KBM-7 (cell line): Measurements from ENCODE around the gene CERS6.
"Not testable (repeated sequence)": the region's sequence is repeated elsewhere in the genome, so short reads cannot be mapped to it uniquely, and the experiment has no call there.

Experiments
- DNase-seq: peaks from one replicate; pipeline ENCODE4 v3.0.0-alpha.2; 2015
- in situ Hi-C: fragments of 300-500 bp; cut with MboI; formaldehyde crosslinking; loops from 2 replicates; pipeline ENCODE4 v1.14.3; 2020; ENCODE audit warnings: low sequenced_read_pairs, low pct_unique_long_range_greater_than_20kb, mixed read lengths

Gene CERS6

GRCh38 chr2:168753765-168754329, 297.8 kb downstream of the CERS6 start:
- DNase-seq, result no peak
- in situ Hi-C loops, result no loop called here

DNA sequence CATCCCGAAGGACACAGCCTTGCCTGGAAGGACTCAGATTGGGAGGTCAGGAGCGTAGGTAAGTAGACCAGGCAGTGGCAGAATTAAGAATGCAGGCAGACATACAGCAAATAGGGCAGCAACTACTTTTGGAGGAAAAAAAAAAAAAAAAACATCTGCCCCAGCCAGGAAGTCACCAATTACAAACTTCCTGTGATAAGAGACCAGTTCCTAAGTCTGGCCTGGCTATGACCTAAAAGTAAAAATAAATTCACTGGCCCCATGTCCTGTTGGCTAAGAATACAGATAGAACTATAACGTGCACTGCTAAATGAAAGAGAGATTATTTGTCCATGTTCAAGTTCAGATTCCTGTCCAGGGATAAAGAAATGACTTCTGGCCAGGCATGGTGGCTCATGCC, 301.2 kb downstream of the CERS6 start:
- peak; percentile 75 for DNase-seq
- in situ Hi-C loops, result no loop called here

GRCh38 chr2:168758970-168759820, 303.1 kb downstream of the CERS6 start:
- in situ Hi-C loops, result no loop called here
- DNase-seq, result peak; percentile 55

- in situ Hi-C loops, result no loop called here
- DNase-seq, result no peak
Measured at GRCh38 chr2:168765401-168765800, 309.3 kb downstream of the CERS6 start.

DNA sequence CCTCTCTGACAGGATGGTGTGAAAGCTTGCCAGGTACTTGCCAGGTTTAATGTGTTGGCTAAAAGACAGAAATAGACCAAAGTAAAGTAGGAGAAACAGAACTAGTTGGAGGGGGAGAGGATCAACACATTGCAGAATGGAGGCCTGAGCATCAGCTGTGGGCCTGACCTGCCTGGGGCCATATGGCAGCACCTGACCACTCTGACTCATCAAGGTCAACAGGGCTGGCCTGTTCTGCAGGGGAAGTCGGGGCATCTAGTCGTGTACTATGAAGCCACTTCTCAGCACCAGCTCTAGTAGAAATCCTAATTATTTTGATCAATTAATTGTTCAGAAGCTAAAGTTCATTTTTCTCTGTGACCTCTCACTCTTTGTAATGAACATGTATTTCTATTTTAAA, 310.5 kb downstream of the CERS6 start:
- in situ Hi-C loops, result no loop called here
- no peak for DNase-seq

DNA sequence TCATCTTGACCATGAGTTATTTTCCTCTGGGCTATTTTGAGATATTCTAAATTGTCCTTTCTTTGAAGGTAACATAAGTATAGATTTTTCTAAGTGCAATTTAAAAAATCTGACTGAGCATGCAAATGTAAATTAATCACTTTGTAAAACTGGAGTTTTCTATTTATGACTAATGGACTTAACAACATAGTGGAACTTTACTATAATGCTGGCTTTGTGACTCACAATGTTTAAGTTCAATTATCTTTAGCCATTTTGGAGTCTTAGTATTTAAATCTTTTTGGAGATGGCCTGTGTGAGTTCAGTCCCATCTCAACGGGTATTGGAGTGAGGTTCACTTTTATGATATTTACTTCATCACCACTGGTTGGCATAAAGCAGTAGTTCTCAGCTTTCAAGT, 311.2 kb downstream of the CERS6 start:
- in situ Hi-C loops, result no loop called here
- no peak for DNase-seq

DNA sequence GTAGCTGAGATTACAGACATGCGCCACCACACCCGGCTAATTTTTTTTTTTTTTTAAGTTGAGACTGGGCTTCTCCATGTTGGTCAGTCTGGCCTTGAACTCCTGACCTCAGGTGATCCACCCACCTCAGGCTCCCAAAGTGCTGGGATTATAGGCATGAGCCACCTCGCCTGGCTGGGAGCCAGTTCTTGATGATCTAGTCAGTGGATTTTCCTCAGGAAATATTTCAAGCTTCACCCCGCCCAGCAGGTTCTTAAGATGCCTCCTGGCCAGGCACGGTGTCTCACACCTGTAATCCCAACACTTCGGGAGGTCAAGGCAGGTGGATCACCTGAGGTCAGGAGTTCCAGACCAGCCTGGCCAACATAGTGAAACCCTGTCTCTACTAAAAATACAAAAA, 312.3 kb downstream of the CERS6 start:
- DNase-seq, in situ Hi-C loops: not testable (repeated sequence)

DNA sequence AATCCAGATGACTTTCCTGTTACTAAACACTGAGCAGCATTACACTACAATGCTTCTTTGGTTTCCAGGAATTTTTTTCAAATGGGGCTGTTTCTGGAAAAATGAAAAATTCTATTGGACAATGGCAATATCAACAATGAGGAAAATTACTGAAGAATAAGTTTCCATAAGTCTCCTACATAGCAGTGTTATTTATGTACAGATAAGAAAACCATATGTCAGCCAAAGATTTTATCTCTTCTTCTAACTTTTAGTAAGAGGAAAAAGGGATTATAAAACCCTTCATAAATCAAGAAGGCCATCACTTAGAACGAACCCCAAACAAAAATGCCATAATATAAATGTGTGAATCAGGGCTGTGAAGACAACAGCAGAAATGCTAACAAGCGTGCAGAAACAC, 314.7 kb downstream of the CERS6 start:
- no peak for DNase-seq
- in situ Hi-C loops, result no loop called here

- DNase-seq, result no peak
- in situ Hi-C loops, result no loop called here
Measured at GRCh38 chr2:168772704-168773103, 316.6 kb downstream of the CERS6 start.

GRCh38 chr2:168773128-168773527, 317.1 kb downstream of the CERS6 start:
- no peak for DNase-seq
- in situ Hi-C loops, result no loop called here

DNA sequence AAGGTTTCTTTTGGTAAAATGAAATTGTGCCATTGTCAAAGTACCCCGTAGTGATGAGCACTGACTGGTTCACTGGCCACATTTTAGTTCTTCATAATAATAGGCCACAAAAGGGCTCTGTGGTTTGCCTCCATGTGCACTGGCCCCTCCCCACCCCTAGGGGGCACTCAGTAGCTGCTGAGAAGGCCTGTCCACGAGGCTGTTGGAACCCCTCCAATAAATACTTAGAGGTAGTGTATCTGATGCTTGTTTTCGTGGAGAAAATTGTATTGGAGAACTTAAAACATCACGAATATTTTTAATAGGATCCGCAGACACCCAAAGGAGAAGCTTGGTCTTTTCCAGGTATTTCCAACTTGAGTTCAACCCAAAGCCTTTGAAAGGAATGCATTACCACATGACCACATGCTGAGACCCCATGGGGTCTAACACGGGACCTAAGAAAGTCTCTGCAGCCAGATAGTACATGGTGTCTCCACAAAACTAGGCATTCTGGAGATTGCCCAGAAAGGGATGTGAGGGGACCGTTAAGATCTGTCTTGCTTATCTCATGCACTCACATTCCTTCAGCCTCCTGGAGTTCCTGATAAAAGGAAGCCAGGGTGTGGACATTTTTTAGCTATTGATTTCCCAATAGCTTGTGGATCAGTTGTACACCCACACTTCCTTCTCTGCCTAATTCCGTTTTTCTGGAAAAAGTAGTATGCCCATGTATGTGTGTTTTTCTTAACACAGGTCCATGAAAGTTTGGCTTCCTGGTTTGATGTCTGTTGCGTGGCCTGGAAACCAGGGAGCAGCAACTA, 317.8 kb downstream of the CERS6 start:
- peak; percentile 83 for DNase-seq
- in situ Hi-C loops, result no loop called here

DNA sequence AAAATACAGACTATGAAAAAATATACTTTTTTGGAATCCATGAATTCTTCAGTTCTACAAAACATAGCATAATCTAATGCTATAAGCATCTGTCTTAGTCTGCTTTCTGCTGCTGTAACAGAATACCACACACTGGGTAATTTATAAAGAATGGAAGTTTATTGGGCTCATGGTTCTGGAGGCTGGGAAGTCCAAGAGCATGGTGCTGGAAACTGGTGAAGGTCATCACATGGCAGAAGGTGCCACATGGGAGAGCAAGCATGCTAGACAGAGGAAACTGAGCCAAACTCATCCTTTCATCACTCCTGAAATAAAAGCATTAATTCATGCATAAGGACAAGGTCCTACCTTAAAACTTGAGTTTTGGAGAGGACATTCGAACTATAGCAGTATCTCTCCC, 319.8 kb downstream of the CERS6 start:
- in situ Hi-C loops, result loop anchor here (25.0 kb wide), 1 partner anchor 136 kb away; the partner anchor contains the start of gene G6PC2
- DNase-seq, result no peak

DNA sequence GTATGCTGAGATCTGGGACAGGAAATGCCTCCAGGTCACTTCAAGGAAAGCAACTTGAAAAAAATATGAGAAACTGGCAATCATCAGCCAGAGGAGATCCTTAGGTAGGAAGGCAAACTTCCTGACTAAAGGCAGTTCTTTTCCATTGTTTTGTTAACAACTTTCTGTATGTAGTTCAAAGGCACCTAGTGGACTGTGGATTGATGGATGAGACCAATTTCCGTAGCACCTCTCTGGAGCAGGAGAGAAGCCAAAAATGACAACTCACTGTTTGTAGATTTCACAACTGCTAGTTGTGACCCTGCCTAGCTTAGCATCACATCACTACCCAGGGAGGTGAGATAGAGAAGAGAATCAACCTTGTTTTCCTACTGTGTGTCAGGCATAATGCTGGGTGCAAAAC, 324.6 kb downstream of the CERS6 start:
- in situ Hi-C loops, result loop anchor here (25.0 kb wide), 1 partner anchor 132 kb away; the partner anchor contains the start of gene G6PC2

GRCh38 chr2:168781191-168781817, 325.2 kb downstream of the CERS6 start:
- in situ Hi-C loops, result loop anchor here (25.0 kb wide), 1 partner anchor 131 kb away; the partner anchor contains the start of gene G6PC2
- no peak for DNase-seq

More for the DNA sequence above, 324.6 kb downstream of the CERS6 start:
- no peak for DNase-seq

DNA sequence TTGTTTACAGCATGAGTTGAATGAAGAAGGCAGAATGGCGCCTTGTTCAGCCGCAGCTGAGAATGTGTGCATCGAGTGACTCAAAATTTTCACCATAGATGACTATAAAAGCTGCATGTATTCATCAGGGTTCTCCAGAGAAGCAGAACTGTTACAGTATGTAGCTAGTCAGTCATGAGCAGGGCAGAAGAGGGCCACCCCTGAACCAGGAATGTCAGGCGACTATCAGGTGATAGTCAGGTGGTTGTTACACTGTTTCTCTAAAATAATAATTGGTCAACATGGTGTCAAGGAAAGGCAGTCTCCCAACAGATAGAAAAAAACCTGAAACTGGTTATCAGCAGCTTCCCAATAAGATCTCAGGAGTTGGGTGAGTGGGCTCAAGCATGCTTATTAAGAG, 326.2 kb downstream of the CERS6 start:
- no peak for DNase-seq
- in situ Hi-C loops, result loop anchor here (25.0 kb wide), 1 partner anchor 130 kb away; the partner anchor contains the start of gene G6PC2

DNA sequence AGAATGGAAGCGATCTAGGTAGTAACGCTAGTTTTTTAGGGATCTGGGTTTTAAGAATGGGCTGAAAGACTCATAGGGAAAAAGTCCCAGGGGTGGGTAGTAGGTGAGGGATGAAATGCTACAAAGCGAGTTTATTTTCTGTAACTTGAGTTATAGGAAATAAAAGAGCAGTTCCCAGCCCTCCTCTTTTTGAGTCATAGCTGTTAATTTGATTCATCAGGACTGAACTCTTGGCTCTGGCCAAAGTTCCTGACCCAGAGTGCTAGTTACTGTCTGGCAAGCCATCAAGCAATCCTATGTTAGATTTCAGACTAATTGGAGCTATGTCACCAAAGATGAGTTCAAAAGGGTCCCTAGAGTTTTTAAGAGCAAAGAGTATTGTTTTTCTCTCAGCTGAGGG, 328.9 kb downstream of the CERS6 start:
- no peak for DNase-seq
- in situ Hi-C loops, result loop anchor here (25.0 kb wide), 1 partner anchor 127 kb away; the partner anchor contains the start of gene G6PC2

GRCh38 chr2:168787098-168787781, 331.2 kb downstream of the CERS6 start:
- in situ Hi-C loops, result loop anchor here (25.0 kb wide), 1 partner anchor 125 kb away; the partner anchor contains the start of gene G6PC2

GRCh38 chr2:168787782-168788376, 331.8 kb downstream of the CERS6 start:
- in situ Hi-C loops, result loop anchor here (25.0 kb wide), 1 partner anchor 124 kb away; the partner anchor contains the start of gene G6PC2
- no peak for DNase-seq

More at GRCh38 chr2:168787098-168787781, 331.2 kb downstream of the CERS6 start:
- DNase-seq, result no peak
